HCT116 (cell line): ENCODE results near the gene RXRA.

Experiments used
- CEBPB ChIP-seq: IDR thresholded peaks from 2 replicates; pipeline ENCODE4 v1.6.1; 2012; ENCODE audit warnings: low read depth
- CTCF ChIP-seq, 3 experiments: fragments of 200-600 bp in 1 of 3; sonication (generic) in 1 of 3; IDR thresholded peaks in 2 of 3; conservative IDR thresholded peaks in 1 of 3; 2 replicates each; pipeline ENCODE4 v1.5.1; 2012 to 2017; ENCODE audit warnings: low read depth in 2 of 3, low read length in 2 of 3, antibody characterized with exemption in 1 of 3, borderline replicate concordance in 1 of 3, control low read depth in 1 of 3, mild to moderate bottlenecking in 1 of 3, mixed read lengths in 1 of 3, mixed run types in 1 of 3, moderate library complexity in 1 of 3; ENCODE audit not compliant: insufficient read depth in 1 of 3
- POLR2A ChIP-seq: IDR thresholded peaks from 2 replicates; pipeline ENCODE4 v1.7.0; 2011; ENCODE audit warnings: borderline replicate concordance; ENCODE audit not compliant: insufficient read depth, insufficient read length; ENCODE audit errors: extremely low read depth
- POLR2AphosphoS5 ChIP-seq: IDR thresholded peaks from 2 replicates; pipeline ENCODE4 v1.6.1; 2011; ENCODE audit warnings: mild to moderate bottlenecking, low read depth, low read length, moderate library complexity
- RAD21 ChIP-seq: IDR thresholded peaks from 2 replicates; pipeline ENCODE4 v1.6.1; 2012; ENCODE audit warnings: low read depth, mild to moderate bottlenecking
- REST ChIP-seq: IDR thresholded peaks from 2 replicates; pipeline ENCODE4 v1.6.1; 2012; ENCODE audit warnings: low read depth
- SIN3A ChIP-seq: IDR thresholded peaks from 2 replicates; pipeline ENCODE4 v1.6.1; 2012; ENCODE audit warnings: low read depth

DNA sequence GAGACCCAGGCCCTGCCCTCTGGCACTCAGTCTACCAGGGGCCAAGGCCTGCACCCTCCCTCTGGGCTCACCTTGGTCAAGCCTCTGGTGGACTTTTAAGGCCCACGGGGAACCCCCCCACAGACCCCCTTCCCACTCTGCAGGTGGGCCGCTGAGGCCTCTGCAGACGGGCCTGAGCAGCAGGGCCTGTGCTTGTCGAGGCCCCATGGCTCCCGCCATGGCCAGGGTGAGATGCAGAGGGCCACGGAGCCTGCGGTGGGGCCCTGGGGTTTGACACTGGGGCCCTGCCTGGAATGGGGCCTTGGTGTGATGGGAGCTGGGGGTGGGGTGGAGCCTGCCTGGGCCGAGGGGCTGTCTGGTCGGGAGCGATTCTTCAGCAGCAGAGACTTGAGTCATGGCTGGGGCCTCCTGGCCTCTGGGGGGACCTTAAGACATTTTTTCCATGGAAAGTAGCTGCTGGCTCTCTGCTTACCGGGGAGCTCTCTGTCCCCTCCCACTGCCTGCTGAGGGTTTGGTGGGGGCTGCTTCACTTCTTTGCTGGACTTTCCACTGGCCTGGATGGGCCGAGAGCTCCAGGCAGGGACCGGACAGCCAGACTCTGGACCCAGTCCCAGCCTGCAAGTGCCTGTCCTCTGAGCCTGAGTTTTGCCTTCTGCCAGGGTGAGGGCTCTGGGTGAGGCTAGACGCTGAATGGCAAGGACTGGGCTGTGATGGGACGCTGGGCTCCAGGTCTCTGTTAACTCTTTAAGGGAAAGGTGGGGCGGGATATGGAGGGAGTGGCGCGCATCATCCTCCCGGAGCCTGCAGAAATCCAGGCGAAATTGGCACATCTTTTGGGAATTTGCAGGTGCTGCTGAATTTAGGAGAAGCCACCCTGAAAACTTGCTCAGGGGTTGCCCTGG, 132.2 kb downstream of the RXRA start:
- TF ChIP-seq CTCF (IDR thresholded peaks at IDR 0.05 in 2 of 3, conservative IDR thresholded peaks at IDR 0.05 in 1 of 3; ENCODE audit: borderline replicate concordance in 1 of 3, insufficient read depth in 1 of 3, low read depth in 2 of 3, low read length in 2 of 3), result no peak
- TF ChIP-seq CEBPB, result no peak
- no peak for TF ChIP-seq RAD21
- no peak for TF ChIP-seq POLR2AphosphoS5
- TF ChIP-seq REST, result no peak
- no peak for TF ChIP-seq POLR2A
- TF ChIP-seq SIN3A, result no peak
